IMR-90 (cell line): ENCODE results near the gene NBPF1. TPM values are rescaled to one million over a fixed set of nuclear protein-coding genes. Genes with fewer than 3 reads are reported as not detected.
"Not testable (repeated sequence)": the region's sequence is repeated elsewhere in the genome, so short reads cannot be mapped to it uniquely, and the experiment has no call there.

Source experiments
- ATAC-seq: fragments of 200-7000 bp; cut with Tn5 transposase; 2 replicates; pipeline ENCODE4 v1.9.1; 2020; ENCODE audit warnings: low read depth, mild to moderate bottlenecking, moderate library complexity
- BruUV-seq: library from RNA; stranded (reverse); fragments of 400-500 nt; replicated peaks from 2 replicates; lab custom pipeline; 2021; lab: Mats Ljungman, UMichigan
- CTCF ChIA-PET: fragments of 300-600 bp; formaldehyde crosslinking; extraction: SDS; loops from one replicate; lab custom pipeline; 2021; ENCODE audit warnings: antibody characterized with exemption; lab: Yijun Ruan, JAX
- POLR2A ChIA-PET: fragments of 300-600 bp; sonication (Branson Sonifier 250); formaldehyde crosslinking; loops from one replicate; lab custom pipeline; 2022; ENCODE audit warnings: antibody characterized with exemption; ENCODE audit not compliant: unreplicated experiment; lab: Charles Lee
- DNase-seq: peaks from one replicate; pipeline ENCODE4 v3.0.0; 2013
- H2AFZ ChIP-seq: replicated peaks from 2 replicates; pipeline ENCODE3; 2013; ENCODE audit warnings: low read length, mild to moderate bottlenecking; ENCODE audit not compliant: poor library complexity
- H2AK5ac ChIP-seq: 2 replicates; pipeline ENCODE4 v1.6.1; 2013; ENCODE audit warnings: low read depth, low read length, inconsistent platforms
- H2AK9ac ChIP-seq: replicated peaks from 2 replicates; pipeline ENCODE3; 2013; ENCODE audit warnings: mild to moderate bottlenecking, low read depth, low read length, moderate library complexity; ENCODE audit not compliant: poor library complexity
- H2BK120ac ChIP-seq: 2 replicates; pipeline ENCODE4 v1.6.1; 2013; ENCODE audit warnings: low read depth, low read length, inconsistent platforms
- H2BK15ac ChIP-seq: 3 replicates; pipeline ENCODE4 v1.6.1; 2013; ENCODE audit warnings: low read depth, low read length, inconsistent platforms
- H2BK20ac ChIP-seq: 2 replicates; pipeline ENCODE4 v1.6.1; 2013; ENCODE audit warnings: low read depth, mild to moderate bottlenecking, inconsistent platforms, low read length, moderate library complexity
- H2BK5ac ChIP-seq: 2 replicates; pipeline ENCODE4 v1.6.1; 2013; ENCODE audit warnings: mild to moderate bottlenecking, low read depth, low read length, inconsistent platforms; ENCODE audit not compliant: poor library complexity, severe bottlenecking
- H3K14ac ChIP-seq: replicated peaks from 2 replicates; pipeline ENCODE4 v1.6.1; 2013; ENCODE audit warnings: low read depth, low read length, inconsistent platforms
- H3K18ac ChIP-seq: 2 replicates; pipeline ENCODE4 v1.6.1; 2013; ENCODE audit warnings: low read depth, low read length, control low read depth
- H3K23ac ChIP-seq: 2 replicates; pipeline ENCODE4 v1.6.1; 2013; ENCODE audit warnings: low read depth, low read length, inconsistent platforms
- H3K27ac ChIP-seq: 2 replicates; pipeline ENCODE4 v1.5.1; 2013; ENCODE audit warnings: mild to moderate bottlenecking, control low read depth, low read length; ENCODE audit not compliant: insufficient read depth
- H3K27me3 ChIP-seq: 2 replicates; pipeline ENCODE4 v1.6.1; 2013; ENCODE audit warnings: low read length; ENCODE audit not compliant: control insufficient read depth, insufficient read depth
- H3K36me3 ChIP-seq: 2 replicates; pipeline ENCODE4 v1.6.1; 2013; ENCODE audit warnings: low read length, mixed read lengths; ENCODE audit not compliant: control insufficient read depth, insufficient read depth
- H3K4ac ChIP-seq: 2 replicates; pipeline ENCODE4 v1.6.1; 2013; ENCODE audit warnings: low read depth, low read length, inconsistent platforms
- H3K4me1 ChIP-seq: 2 replicates; pipeline ENCODE4 v1.6.1; 2013; ENCODE audit warnings: low read length, mixed read lengths; ENCODE audit not compliant: control insufficient read depth, insufficient read depth
- H3K4me2 ChIP-seq: 2 replicates; pipeline ENCODE4 v1.6.1; 2013; ENCODE audit warnings: low read depth, mild to moderate bottlenecking, control low read depth, low read length, moderate library complexity
- H3K4me3 ChIP-seq: 2 replicates; pipeline ENCODE4 v1.5.1; 2013; ENCODE audit warnings: low read depth, mild to moderate bottlenecking, control low read depth, low read length, moderate library complexity; ENCODE audit not compliant: insufficient read depth
- H3K56ac ChIP-seq: 2 replicates; pipeline ENCODE4 v1.6.1; 2013; ENCODE audit warnings: low read length, inconsistent platforms; ENCODE audit not compliant: insufficient read depth; ENCODE audit errors: extremely low read depth
- H3K79me1 ChIP-seq, 2 experiments: 2 replicates each; pipeline ENCODE4 v1.6.1; 2013; ENCODE audit warnings: low read length in 2 of 2, inconsistent platforms in 1 of 2, low read depth in 1 of 2
- H3K9ac ChIP-seq: 2 replicates; pipeline ENCODE4 v1.6.1; 2013; ENCODE audit warnings: low read depth, low read length, control low read depth
- H3K9me1 ChIP-seq: 2 replicates; pipeline ENCODE4 v1.6.1; 2013; ENCODE audit warnings: low read length, inconsistent platforms; ENCODE audit not compliant: insufficient read depth
- H3K9me3 ChIP-seq: 2 replicates; pipeline ENCODE4 v1.6.1; 2013; ENCODE audit warnings: low read length; ENCODE audit not compliant: control insufficient read depth, insufficient read depth
- H4K20me1 ChIP-seq: 2 replicates; pipeline ENCODE4 v1.6.1; 2013; ENCODE audit warnings: low read length, inconsistent platforms; ENCODE audit not compliant: insufficient read depth
- H4K5ac ChIP-seq: 2 replicates; pipeline ENCODE4 v1.6.1; 2013; ENCODE audit warnings: mild to moderate bottlenecking, low read depth, low read length, control low read depth
- H4K8ac ChIP-seq, 2 experiments: 2 replicates each; pipeline ENCODE4 v1.6.1; 2013; ENCODE audit warnings: low read depth in 2 of 2, low read length in 2 of 2, control low read depth in 1 of 2, inconsistent platforms in 1 of 2
- H4K91ac ChIP-seq: 2 replicates; pipeline ENCODE4 v1.6.1; 2013; ENCODE audit warnings: low read depth, low read length, inconsistent platforms; ENCODE audit not compliant: insufficient read depth
- WGBS, 2 experiments: methylation state at CpG; one replicate each; pipeline versions ENCODE4 v1.1.5 to v1.1.7; 2013; ENCODE audit warnings: missing lambda C conversion rate in 2 of 2; ENCODE audit not compliant: insufficient read length in 1 of 2; ENCODE audit errors: extremely low coverage in 2 of 2; 5-methylcytosine and 5-hydroxymethylcytosine counted together
- dilution Hi-C: fragments of 300-500 bp; cut with HindIII; formaldehyde crosslinking; loops from one replicate; pipeline ENCODE4 v1.14.3; 2018; ENCODE audit warnings: low sequenced_read_pairs; ENCODE audit not compliant: unreplicated experiment
- in situ Hi-C: fragments of 300-500 bp; cut with MboI; formaldehyde crosslinking; loops from 3 replicates; pipeline ENCODE4 v1.14.3; 2019; ENCODE audit warnings: low sequenced_read_pairs, inconsistent platforms, mixed read lengths
- intact Hi-C: fragments of 100-400 bp; cut with micrococcal nuclease; formaldehyde crosslinking; loops from 2 replicates; pipeline ENCODE4 v1.10.0; 2022
- polyA plus RNA-seq, 3 experiments: library from polyadenylated mRNA; depleted of rRNA; stranded (reverse); fragments of >200 nt; gene quantifications; 2 replicates each; pipeline ENCODE4 v1.2.3, GENCODE V29; 2012; ENCODE audit warnings: low replicate concordance in 1 of 3
- total RNA-seq: library from RNA; depleted of rRNA; stranded (reverse); fragments of >200 nt; gene quantifications from 2 replicates; pipeline ENCODE4 v1.2.3, GENCODE V29; 2012

Gene NBPF1
- total and polyA plus RNA-seq, 2 of the 4 experiments (the other 2 are of a cell fraction), result 18.8 to 25.3 TPM

- POLR2A ChIA-PET, H2BK20ac ChIP-seq, CTCF ChIA-PET, in situ Hi-C loops, H2BK15ac ChIP-seq, H3K4ac ChIP-seq, H3K14ac ChIP-seq, H3K9ac ChIP-seq, H4K8ac ChIP-seq, H3K4me2 ChIP-seq, H3K9me1 ChIP-seq, DNase-seq, H3K56ac ChIP-seq, H4K91ac ChIP-seq, H2AK9ac ChIP-seq, H3K18ac ChIP-seq, H4K5ac ChIP-seq, H3K27me3 ChIP-seq, H3K4me1 ChIP-seq, H3K27ac ChIP-seq, ATAC-seq, H2BK120ac ChIP-seq, BruUV-seq, H3K23ac ChIP-seq, H2AFZ ChIP-seq, H2BK5ac ChIP-seq, H2AK5ac ChIP-seq, H3K4me3 ChIP-seq, intact Hi-C loops, H4K20me1 ChIP-seq, dilution Hi-C loops, H3K9me3 ChIP-seq: not testable (repeated sequence)
- Histone ChIP-seq H3K36me3 (peaks cover 17% of the 10 kb centered on the region), H3K79me1 (peaks cover 31 to 38% of the 10 kb centered on the region in 2 experiments)
- 90% methylated on average over 9 of the region's 10 CpGs; no CpG with 5 or more reads in 1 of the 2 experiments for WGBS, 2 experiments
Observed at GRCh38 chr1:16636551-16637195, 23.3 kb upstream of the NBPF1 start.

GRCh38 chr1:16635959-16636358 lies 22.6 kb upstream of the NBPF1 start:
- H3K27ac ChIP-seq, intact Hi-C loops, H2BK15ac ChIP-seq, H4K5ac ChIP-seq, ATAC-seq, H2BK5ac ChIP-seq, H3K14ac ChIP-seq, POLR2A ChIA-PET, H2AFZ ChIP-seq, H3K27me3 ChIP-seq, H4K20me1 ChIP-seq, H4K91ac ChIP-seq, dilution Hi-C loops, H3K9me3 ChIP-seq, H3K9ac ChIP-seq, H4K8ac ChIP-seq, in situ Hi-C loops, BruUV-seq, H3K4ac ChIP-seq, H3K23ac ChIP-seq, H3K4me1 ChIP-seq, H2BK120ac ChIP-seq, H2AK5ac ChIP-seq, H2AK9ac ChIP-seq, H3K9me1 ChIP-seq, DNase-seq, H3K18ac ChIP-seq, H2BK20ac ChIP-seq, H3K4me2 ChIP-seq, H3K56ac ChIP-seq, H3K4me3 ChIP-seq: not testable (repeated sequence)
- 100% methylated on average over 5 of the region's 5 CpGs; no CpG with 5 or more reads in 1 of the 2 experiments for WGBS, 2 experiments
- Histone ChIP-seq H3K36me3 (peaks cover 24% of the 10 kb centered on the region), H3K79me1 (peaks cover 27 to 34% of the 10 kb centered on the region in 2 experiments)
- CTCF ChIA-PET, result interaction anchor here (2.0 kb wide), 1 partner anchor 12 kb away, joined by 10 read pairs; no protein-coding TSS in a partner anchor
